Esophagus muscularis mucosa (tissue), 3 donors: ENCODE results near the gene C2orf42.

Experiments
- POLR2A ChIP-seq: fragments of 450-650 bp; IDR thresholded peaks from one replicate; pipeline ENCODE4 v1.6.1; 2017; ENCODE audit warnings: antibody characterized with exemption, moderate library complexity, mild to moderate bottlenecking, low read depth
- TF ChIP-seq, protein P1 (sequence below), 3 experiments: fragments of 200-600 bp in 2 of 3; fragments of 450-650 bp in 1 of 3; sonication (generic) in 2 of 3; IDR thresholded peaks; one replicate each; pipeline ENCODE4 v1.5.1; 2017 to 2019; ENCODE audit warnings: antibody characterized with exemption in 3 of 3, mild to moderate bottlenecking in 2 of 3, moderate library complexity in 1 of 3

DNA sequence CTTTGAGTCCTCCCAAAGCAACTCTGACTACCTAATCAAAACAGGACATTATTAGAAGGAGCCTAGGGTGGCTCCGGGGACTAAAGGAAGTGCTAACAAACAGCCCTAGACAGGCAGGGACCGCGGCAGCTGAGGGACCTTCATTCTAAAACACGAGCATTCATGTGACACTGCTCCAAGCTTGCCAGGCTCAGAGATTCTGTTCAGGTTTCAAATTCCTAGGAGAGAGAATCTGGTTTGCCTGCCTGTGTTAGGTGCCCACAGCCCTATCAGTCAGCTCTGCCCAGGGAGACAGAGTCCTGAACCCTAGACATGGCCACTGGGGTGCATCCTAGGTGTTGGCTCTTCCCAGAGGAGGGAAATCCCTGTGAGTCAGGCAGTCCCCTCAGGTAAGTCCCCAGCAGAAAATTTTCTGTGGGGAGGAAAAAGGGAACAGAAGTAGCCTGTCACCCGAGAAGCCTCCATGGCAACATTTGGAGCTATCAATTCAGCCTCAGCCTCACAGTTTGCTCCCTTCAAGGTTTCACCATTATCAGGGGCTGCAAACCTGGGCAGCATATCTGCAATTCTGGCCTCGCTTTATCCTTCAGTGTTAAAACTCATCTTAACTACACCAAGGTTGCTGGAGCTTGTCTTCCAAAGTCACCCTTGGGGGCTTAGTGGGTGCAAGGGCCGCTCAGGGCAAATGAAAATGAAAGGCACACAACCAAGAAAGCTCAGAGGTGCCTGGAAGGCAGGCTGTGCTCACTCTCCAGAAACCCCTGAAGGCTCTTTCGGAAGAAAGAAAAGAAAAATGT, 75.0 kb downstream of the C2orf42 start:
- TF ChIP-seq, protein P1, sequence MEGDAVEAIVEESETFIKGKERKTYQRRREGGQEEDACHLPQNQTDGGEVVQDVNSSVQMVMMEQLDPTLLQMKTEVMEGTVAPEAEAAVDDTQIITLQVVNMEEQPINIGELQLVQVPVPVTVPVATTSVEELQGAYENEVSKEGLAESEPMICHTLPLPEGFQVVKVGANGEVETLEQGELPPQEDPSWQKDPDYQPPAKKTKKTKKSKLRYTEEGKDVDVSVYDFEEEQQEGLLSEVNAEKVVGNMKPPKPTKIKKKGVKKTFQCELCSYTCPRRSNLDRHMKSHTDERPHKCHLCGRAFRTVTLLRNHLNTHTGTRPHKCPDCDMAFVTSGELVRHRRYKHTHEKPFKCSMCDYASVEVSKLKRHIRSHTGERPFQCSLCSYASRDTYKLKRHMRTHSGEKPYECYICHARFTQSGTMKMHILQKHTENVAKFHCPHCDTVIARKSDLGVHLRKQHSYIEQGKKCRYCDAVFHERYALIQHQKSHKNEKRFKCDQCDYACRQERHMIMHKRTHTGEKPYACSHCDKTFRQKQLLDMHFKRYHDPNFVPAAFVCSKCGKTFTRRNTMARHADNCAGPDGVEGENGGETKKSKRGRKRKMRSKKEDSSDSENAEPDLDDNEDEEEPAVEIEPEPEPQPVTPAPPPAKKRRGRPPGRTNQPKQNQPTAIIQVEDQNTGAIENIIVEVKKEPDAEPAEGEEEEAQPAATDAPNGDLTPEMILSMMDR (IDR thresholded peaks at IDR 0.05): no peak
- no peak for TF ChIP-seq POLR2A
